NCI-H345 (cell line): ENCODE results near the gene THSD7B.
"Not testable (repeated sequence)": the region's sequence is repeated elsewhere in the genome, so short reads cannot be mapped to it uniquely, and the experiment has no call there.

Source experiments
- DNase-seq: peaks from one replicate; lab custom pipeline; 2025; lab: John Stamatoyannopoulos, UW

Gene THSD7B

DNA sequence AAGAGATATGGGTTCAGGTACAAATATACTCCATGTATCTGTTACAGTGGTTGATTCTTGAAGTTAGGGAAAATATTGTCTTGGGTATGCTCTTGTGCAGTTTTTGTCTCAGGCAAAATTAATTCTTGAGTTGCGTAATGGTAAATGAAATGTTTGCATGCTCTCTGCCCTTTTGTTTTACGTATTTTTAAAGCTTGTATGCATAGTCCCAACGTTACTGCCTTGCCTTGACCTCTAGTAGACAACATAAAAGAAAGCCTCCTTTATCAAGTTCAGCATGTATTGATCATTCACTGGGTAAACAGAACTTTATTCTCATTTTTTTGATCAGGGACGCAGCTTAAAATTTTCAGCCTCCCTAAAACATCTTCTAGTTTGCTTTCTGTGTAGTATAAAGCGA is 283.1 kb downstream of the THSD7B start:
- no peak for DNase-seq

DNA sequence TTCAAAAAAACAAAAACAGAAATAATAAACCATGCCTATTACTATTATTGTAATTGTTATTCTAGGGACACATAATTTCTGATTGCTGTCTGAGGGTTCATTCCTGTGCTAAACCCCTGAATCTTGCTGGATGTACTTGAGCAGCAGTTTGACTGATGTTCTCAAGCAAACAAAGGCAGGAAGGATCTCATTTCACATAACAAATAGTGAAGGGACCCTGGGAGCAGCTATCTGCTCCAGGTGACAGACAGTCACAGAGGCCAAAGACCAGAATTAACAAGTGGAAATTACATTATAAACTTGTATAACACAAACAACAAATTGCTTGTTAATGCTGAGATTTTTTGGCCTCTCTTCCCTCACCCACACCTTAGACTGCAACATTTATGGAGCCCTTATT is 284.2 kb downstream of the THSD7B start:
- no peak for DNase-seq

DNA sequence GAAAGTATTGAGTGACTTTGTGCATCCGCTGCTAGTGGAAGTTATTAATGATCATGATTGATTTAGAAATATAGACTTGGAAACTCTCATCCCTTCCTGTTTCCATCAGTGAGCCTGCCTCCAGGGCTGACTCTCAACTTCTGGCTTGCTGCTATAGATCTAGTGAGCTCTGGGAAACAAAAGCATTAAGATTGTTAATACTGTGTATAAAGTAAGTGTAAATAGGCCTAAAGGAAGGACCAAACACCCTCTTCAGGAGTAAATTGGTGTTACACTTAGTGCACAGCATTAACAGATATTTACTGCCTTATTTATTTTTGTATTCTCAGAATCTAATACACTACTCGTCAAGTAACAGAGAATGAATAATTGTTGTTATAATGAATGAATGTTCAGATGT is 285.6 kb downstream of the THSD7B start:
- no peak for DNase-seq

DNA sequence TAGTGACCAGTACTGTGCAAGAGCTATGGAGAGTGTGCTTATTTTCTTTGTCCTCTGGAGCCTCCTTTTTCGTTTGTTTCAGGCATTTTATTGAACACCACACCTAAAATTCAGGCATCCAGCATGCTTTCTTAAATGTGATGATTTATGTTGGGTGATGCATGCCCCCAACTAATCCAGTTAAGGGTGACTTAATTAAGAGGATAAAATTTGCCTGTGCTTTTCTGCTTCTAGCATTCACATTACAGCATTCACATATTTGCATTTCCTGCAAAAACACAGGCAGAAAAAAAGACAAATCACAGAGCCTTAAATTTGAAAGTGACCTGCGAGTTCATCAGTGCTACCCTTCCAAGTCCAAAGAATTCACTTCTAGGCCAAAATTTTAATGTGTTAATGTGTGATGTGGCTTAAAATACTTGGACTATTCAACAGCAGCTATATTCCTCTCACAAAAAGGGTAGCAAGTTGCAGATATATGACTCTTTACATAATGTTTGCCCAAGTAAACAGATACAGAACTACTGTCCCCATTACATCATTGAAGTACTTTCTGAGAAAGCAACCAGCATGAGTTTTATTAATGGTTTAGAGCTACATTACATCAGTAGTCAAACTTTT is 286.5 kb downstream of the THSD7B start:
- no peak for DNase-seq

DNA sequence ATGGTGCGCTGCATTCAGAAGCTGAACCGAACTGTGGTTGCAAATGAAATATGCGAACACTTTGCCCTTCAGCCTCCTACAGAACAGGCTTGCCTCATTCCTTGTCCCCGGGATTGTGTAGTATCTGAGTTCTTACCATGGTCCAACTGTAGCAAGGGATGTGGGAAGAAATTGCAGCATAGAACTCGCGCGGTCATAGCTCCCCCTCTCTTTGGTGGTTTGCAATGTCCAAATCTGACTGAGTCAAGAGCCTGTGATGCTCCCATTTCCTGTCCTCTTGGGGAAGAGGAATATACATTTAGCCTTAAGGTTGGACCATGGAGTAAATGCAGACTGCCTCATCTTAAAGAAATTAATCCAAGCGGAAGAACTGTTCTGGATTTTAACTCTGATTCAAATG is 291.4 kb downstream of the THSD7B start:
- DNase-seq: no peak

DNA sequence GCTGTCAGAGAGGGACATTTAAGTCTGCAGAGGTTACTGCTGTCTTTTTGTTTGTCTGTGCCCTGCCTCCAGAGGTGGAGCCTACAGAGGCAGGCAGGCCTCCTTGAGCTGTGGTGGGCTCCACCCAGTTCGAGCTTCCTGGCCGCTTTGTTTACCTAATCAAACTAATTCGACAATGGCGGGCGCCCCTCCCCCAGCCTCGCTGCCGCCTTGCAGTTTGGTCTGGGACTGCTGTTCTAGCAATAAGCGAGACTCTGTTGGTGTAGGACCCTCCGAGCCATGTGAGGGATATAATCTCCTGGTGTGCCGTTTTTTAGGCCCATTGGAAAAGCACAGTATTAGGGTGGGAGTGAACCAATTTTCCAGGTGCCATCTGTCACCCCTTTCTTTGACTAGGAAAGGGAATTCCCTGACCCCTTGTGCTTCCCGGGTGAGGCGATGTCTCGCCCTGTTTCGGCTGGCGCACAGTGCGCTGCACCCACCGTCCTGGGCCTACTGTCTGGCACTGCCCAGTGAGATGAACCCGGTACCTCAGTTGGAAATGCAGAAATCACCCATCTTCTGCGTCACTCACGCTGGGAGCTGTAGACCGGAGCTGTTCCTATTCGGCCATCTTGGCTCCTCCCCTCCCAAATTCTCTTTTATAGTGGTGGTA is 310.9 kb downstream of the THSD7B start:
- DNase-seq: not testable (repeated sequence)

DNA sequence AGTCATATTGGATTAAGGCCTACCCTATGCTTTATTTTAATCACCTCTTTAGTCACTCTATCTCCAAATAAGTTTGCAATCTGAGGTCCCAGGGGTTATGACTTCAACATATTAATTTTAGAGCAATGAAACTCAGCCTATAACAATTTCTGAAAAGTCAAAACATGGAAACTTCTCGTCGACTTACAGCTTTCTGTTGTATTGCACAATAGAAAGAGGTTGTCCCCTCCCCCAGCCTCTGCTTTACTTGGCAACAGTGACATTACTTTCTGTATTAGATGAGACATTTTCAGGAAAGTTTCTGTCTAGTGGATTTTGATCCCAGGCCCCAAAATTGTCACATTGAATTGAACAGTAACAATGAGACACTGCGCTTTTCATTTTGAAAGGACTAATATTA is 326.4 kb downstream of the THSD7B start:
- no peak for DNase-seq

DNA sequence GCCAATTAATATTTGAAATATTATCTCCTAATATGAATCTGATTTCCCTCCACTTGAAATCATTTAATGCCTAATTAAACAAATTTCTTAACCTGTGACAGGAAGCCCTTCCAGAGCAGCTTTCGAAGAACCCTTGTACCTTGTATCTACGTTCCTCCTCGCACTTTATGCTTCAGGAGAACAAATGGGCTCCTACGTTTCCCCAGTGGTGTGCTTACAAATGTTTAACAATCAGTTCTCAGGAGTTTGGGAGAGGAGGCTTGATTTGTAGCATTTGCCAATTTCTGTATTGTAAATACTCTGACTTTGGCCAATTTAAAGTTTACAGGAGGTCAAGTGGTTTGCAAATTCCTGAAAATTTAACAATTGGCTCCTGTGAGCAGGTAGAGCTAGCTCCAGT is 327.8 kb downstream of the THSD7B start:
- DNase-seq: no peak

DNA sequence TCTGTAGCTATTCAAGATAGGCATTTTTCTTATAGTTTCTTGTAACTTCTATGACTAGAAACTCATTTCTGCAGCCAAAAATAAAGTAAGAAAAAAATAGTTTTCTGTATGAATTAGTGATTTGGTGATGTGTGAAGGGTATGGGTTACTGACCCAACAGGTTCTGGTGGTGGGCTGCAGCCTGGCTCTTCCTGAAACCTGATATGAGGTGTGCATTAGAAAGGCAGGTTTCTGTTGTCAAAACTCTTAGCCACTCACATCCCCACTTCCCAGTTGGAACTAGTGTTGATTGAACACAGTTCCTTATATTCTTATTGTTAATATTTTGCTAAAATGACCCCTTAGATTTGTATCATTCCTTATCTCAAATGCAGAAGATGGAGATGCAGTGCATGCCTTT is 330.8 kb downstream of the THSD7B start:
- no peak for DNase-seq

DNA sequence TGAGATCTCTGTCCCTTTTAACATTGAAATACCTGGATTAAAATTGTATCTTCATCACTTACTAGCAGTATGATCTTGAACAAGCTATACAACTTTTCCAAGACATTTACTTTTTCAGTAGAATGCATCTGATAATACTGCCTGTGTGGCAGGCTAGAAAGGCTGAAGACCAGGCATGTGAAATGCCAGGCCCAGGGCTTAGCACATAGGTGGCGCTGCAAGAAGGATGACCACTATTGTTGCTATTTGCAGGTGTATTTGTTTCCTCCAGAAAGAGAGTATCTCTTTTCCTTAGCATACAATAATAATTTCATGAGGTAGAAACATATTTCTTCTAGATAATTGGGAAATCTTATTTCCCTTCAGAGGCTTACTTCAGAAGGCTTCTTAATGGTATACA is 331.3 kb downstream of the THSD7B start:
- DNase-seq: no peak

DNA sequence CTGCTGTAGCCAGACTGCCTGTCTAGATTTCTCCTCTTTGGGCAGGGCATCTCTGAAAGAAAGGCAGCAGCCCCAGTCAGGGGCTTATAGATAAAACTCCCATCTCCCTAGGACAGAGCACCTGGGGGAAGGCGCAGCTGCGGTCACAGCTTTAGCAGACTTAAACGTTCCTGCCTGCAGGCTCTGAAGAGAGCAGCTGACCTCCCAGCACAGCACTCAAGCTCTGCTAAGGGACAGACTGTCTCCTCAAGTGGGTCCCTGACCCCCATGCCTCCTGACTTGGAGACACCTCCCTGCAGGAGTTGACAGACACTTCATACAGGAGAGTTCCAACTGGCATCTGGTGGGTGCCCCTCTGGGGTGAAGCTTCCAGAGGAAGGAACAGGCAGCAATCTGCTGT is 336.5 kb downstream of the THSD7B start:
- DNase-seq: not testable (repeated sequence)

DNA sequence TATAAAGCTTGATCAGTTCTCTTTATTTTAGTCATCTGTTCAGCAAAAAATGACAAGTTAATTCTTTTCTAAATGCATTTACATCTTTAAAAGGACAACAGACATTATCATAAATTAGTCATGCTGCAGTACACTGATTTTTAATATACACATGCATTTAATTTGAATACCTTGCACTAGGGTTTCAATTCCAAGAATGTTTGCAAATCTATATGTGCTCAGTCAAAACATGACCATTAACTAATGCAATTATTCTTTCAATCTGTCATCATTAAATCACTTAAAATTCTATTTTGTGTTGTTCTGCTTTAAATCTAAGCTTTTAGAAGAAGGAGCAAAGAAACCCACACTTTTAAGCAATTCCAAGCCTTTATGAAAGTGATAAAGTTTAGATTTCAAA is 342.6 kb downstream of the THSD7B start:
- no peak for DNase-seq

DNA sequence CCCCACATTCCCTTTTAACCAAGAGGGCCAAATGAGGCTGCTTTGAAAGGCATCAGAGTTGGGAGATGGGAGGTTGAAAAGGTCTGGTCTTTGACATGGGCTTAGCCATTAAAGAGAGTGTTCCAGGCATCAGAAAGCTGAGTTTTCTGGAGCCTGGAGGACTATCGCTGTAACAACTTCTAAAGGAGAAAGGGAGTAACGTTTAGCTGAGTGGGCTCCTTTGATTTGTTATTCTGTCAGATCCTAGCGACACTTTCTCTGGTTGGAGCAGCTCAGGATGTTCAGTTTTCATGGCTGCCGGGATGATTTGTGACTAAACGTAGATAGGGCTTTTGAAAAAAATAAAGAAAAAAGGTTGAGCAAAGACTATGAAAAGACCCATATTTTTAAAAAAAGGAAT is 346.6 kb downstream of the THSD7B start:
- no peak for DNase-seq

DNA sequence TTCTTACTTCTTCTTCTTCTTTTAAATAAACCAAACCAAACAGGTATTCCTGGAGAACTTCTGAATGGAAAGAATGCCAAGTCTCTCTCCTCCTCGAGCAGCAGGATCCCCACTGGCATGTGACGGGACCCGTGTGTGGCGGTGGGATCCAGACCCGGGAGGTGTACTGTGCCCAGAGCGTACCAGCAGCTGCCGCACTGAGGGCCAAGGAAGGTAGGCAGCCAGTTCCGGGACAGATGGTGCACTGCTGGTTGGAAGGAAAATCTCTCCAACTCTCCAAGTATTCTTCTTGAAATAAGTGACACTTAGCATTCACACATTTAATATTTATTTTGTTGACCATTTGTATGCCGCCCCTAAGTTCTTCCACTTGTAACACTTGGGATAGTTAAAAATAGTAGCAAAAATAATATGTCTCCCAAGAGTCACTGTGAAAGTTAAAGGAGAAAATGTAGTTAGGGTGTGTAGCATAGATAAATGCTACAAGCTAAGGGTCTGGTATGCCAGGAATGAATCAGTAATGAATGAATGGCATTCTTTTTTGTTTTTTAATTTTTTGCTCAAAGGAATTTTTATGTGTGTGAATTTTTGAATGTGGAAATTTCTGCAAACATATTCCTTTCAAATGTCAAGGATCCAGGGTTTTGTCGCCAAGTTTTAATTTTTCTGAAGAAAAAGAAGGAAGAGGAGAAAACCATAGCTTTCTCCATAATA is 349.9 kb downstream of the THSD7B start:
- DNase-seq: no peak

DNA sequence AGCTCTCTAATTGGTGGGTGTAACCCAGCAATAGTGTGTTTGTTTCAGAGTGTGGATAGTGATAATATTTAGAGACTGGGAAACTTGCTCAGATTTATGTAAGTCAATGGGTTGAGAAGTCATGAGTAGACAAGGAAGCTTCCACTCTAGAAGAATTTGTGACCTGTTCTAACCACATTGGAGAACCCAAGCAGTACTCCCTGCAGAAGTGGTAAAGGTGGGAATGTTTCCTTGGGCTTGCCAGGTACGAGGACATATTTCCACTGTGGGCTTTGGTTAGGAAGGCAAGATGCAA is 350.4 kb downstream of the THSD7B start:
- no peak for DNase-seq

DNA sequence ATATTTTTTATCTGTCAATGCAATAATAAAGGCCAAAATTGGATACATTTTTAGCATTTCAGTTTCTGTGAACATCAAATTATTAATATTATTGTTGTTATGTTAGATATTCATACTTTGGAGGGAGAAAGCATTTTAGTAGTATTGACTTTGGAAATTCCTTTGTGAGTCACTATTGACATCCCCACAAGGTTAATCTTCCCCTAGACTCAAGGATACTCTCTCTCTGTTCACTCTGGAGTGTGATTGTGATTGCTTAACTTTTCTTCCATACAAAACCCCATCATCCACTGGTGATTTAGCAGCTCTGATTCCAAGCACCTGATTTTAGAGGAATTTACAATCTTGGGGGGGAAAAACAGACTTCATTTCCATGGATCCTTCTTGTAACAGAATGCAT is 352.0 kb downstream of the THSD7B start:
- no peak for DNase-seq

DNA sequence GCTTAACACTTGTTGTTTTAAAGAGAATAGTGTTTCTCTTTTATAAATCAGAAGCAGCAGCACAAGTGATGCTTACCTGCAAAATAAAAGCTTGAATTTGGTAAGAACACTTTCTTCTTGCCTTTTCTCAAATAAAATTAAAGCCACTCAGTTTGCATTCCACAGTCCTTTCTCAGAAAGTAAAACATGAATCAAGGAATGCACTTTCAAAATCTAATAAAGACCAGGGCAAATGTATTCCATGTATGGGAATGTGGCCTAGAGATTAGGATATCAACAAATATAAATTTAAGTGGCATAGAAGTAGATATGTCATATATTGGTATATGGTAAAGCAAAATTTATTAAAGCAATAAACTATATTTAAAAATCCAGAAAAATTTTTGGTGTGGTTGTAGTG is 352.8 kb downstream of the THSD7B start:
- no peak for DNase-seq

DNA sequence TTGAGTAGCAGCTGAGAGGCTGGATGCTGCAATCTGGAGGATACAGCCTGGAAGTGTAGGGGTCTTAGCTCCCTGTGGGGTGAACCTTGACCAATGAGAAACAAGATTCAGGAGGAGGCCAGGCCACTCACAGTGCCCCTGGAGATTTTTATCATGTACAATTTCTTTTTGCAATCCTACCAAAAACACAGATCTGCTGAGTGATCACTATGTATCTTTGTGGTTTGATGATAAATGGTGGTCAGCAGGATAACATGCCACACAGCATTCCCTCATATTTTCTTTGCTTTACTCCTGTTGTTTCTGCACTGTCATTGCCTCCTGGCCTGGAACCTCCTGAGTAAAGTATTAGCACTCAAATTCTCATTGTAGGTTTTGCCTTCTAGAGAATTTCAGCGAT is 357.9 kb downstream of the THSD7B start:
- no peak for DNase-seq

DNA sequence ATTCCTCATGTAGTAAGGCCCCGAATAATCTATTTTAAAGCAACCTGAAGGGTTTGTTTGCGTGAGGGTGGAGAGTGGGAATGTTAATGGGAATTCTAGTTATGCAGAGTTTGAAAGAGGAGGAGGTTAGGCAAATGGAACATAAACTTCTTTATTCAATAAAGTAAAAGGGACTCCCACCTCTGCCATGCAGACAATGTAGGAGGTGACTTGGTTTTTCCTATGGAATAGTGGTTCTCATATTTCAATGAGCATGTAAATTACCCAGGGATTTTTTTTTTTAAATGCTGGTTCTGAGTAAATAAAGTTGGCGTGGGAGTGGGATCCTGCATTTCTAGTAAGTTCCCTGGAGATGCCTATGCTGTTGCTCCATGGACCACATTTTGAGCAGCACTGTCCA is 367.9 kb downstream of the THSD7B start:
- DNase-seq: no peak

DNA sequence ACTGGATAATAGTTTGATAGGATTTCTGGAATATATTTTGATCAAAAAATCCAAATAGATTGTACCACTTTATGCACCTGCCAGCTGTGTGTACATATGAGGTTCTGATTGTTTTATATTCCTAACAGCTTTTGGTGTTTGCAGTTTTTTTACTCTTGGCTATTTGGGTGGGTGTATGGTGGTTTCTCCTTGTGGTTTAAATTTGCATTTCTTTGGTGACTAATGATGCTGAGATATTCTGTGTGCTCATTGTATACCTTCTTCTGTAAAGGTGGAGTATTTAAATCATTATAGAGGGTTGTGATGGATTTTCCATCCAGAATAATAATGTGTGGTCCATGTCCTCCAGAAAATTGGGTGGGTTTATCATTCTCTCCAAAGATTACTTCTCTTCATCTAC is 372.9 kb downstream of the THSD7B start:
- DNase-seq: no peak

DNA sequence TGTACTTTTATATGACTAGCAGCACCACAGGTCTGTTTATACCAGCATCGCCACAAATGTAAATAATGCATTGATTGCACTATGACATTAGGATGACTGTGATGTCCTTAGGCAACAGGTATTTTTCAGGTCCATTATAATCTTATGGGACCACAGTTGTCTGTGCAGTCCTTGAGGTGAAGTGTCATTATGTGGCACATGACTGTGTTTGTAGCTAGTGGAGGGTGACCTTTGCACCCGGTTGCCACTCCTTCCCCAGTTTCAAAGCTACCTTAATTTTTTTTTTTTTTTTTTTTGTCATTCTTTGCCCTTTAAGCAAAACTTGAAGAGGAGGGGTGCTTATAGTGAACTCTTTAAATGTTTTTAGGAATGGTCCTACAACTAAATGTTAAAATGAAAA is 386.4 kb downstream of the THSD7B start:
- DNase-seq: no peak

DNA sequence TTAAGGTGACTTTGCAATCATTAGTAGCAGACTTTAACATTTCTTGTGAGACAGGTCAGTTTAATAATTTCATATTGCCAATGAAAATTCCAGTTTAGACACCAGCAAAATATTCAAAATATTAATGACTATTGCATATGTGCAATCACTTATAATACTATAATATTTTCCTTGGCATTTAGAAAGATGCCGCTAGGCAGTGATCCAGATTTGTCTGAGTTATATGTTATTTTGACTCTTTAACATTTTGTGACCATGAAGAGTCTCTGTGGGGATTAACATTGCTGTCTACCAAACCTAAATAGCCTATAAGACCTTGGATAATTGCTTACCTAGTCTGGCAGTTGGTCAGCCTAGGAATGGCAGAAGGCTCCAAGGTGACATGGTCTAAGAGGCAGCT is 389.6 kb downstream of the THSD7B start:
- no peak for DNase-seq

DNA sequence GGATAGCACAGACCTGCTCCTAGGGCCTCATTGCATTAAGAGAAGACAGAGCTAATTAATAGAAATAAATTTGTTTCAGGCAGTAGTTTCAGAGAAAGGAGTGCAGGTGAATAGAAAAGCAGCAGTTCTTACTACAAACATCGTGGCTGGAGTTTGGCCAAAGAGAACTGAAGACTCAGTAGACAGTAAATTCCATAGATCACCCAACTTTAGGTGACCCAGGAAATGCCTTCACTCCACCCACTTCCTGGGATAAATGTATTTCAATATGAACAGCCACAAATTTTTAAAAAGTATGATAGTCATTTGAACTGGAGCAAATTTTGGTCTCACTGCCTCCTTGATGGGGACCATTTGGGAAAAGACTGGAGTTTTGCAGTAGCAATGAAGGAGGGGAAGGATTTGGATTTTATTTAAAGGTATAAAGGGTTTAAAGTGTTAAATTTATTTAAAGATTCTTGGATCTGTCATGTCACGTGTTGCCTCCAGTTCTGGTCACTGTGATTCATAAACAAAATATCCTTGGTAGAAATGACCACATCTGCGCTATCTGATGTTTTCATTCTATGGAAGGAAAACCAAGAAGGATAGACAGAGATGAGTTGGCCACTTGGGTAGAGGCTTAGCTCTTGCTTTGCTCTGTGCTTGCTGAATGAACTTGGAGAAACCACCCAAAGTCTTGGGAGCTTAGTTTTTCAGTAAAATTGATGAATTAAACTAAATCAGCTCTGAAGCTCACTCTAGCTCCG is 390.2 kb downstream of the THSD7B start:
- no peak for DNase-seq
